ENCODE measurements around the gene DGKA.
"Not testable (repeated sequence)": the region's sequence is repeated elsewhere in the genome, so short reads cannot be mapped to it uniquely, and the experiment has no call there.

- not testable (repeated sequence) for TF ChIP-seq MAX (IDR thresholded peaks at IDR 0.05; ENCODE audit: low read depth); RAD21 (IDR thresholded peaks at IDR 0.05; ENCODE audit: low read length); EZH2phosphoT487 (IDR thresholded peaks at IDR 0.05; ENCODE audit: borderline replicate concordance, low read depth); CTCF (IDR thresholded peaks at IDR 0.05); YY1 (IDR thresholded peaks at IDR 0.05; ENCODE audit: low read depth); POLR2AphosphoS5 (IDR thresholded peaks at IDR 0.05; ENCODE audit: low read depth, low read length); SMC3 (IDR thresholded peaks at IDR 0.05; ENCODE audit: low read depth, low read length); ZBTB33 (IDR thresholded peaks at IDR 0.05; ENCODE audit: borderline replicate concordance, low read depth); USF2 (IDR thresholded peaks at IDR 0.05; ENCODE audit: borderline replicate concordance, low read depth, low read length)
Measured at GRCh38 chr12:55985976-55986375, 55.0 kb downstream of the DGKA start.
